Endothelial cell of umbilical vein (primary cell): Measurements from ENCODE around the gene DLEC1. TPM values are rescaled to one million over a fixed set of nuclear protein-coding genes. Genes with fewer than 3 reads are reported as not detected.

ENCODE experiments used
- BruUV-seq: library from RNA; stranded (reverse); fragments of 400-500 nt; replicated peaks from 2 replicates; lab custom pipeline; 2021; lab: Mats Ljungman, UMichigan
- CTCF ChIA-PET: fragments of 300-600, 350-600 bp; sonication (Branson Sonifier 250); formaldehyde crosslinking; loops from one replicate; lab custom pipeline; 2021; ENCODE audit warnings: antibody characterized with exemption, inconsistent platforms; lab: Charles Lee
- POLR2A ChIA-PET: fragments of 300-600, 350-600 bp; sonication (Branson Sonifier 250); formaldehyde crosslinking; loops from one replicate; lab custom pipeline; 2021; ENCODE audit warnings: antibody characterized with exemption, inconsistent platforms; lab: Charles Lee
- DNase-seq: peaks from one replicate; pipeline ENCODE4 v3.0.0-alpha.2; 2011; ENCODE audit warnings: low read depth, low spot score
- FAIRE-seq: peaks from 2 replicates; lab custom pipeline; 2011; peaks lifted over from hg19 to GRCh38; lab: Jason Lieb, UNC
- H2AFZ ChIP-seq: 2 replicates; pipeline ENCODE4 v1.6.0; 2012; ENCODE audit warnings: low read depth, low read length, control low read depth, inconsistent platforms
- H3K27ac ChIP-seq: 2 replicates; pipeline ENCODE4 v1.5.1; 2011; ENCODE audit warnings: low read depth, mild to moderate bottlenecking, control low read depth, low read length, moderate library complexity; ENCODE audit not compliant: insufficient read depth
- H3K27me3 ChIP-seq, 2 experiments: 2 replicates each; pipeline versions ENCODE4 v1.6.0 to v1.6.1; 2011; ENCODE audit warnings: low read length in 2 of 2, mixed read lengths in 1 of 2; ENCODE audit not compliant: control insufficient read depth in 2 of 2, insufficient read depth in 2 of 2
- H3K36me3 ChIP-seq, 2 experiments: 2 replicates in 1 of 2; 3 replicates in 1 of 2; pipeline ENCODE4 v1.5.1; 2011; ENCODE audit warnings: low read length in 2 of 2, mild to moderate bottlenecking in 1 of 2, moderate library complexity in 1 of 2; ENCODE audit not compliant: control insufficient read depth in 2 of 2, insufficient read depth in 2 of 2; ENCODE audit errors: extremely low read depth in 1 of 2
- H3K4me1 ChIP-seq: 3 replicates; pipeline ENCODE4 v1.5.1; 2011; ENCODE audit warnings: mild to moderate bottlenecking, low read length; ENCODE audit not compliant: control insufficient read depth, insufficient read depth; ENCODE audit errors: extremely low read depth
- H3K4me2 ChIP-seq: 2 replicates; pipeline ENCODE4 v1.6.1; 2011; ENCODE audit warnings: low read length, control low read depth, mixed read lengths; ENCODE audit not compliant: insufficient read depth
- H3K4me3 ChIP-seq, 3 experiments: fragments of 200-600 bp in 1 of 3; sonication (generic), shearing (Covaris generic) in 1 of 3; replicated peaks in 1 of 3; 2 replicates each; pipeline ENCODE4 v1.5.1; 2011 to 2016; ENCODE audit warnings: control low read depth in 3 of 3, low read length in 3 of 3, mild to moderate bottlenecking in 2 of 3, inconsistent platforms in 1 of 3, low read depth in 1 of 3, moderate library complexity in 1 of 3; ENCODE audit not compliant: insufficient read depth in 1 of 3
- H3K79me2 ChIP-seq: 2 replicates; pipeline ENCODE4 v1.6.0; 2012; ENCODE audit warnings: low read length, inconsistent platforms; ENCODE audit not compliant: control insufficient read depth, insufficient read depth
- H3K9ac ChIP-seq: replicated peaks from 2 replicates; pipeline ENCODE3; 2011; ENCODE audit warnings: low read length, control low read depth; ENCODE audit not compliant: insufficient read depth; ENCODE audit errors: extremely low read depth
- H3K9me1 ChIP-seq: replicated peaks from 3 replicates; pipeline ENCODE4 v1.6.0; 2011; ENCODE audit warnings: mild to moderate bottlenecking, low read length; ENCODE audit not compliant: control insufficient read depth, insufficient read depth; ENCODE audit errors: extremely low read depth
- H3K9me3 ChIP-seq: replicated peaks from 2 replicates; pipeline ENCODE4 v1.5.1; 2012; ENCODE audit warnings: low read length, inconsistent platforms; ENCODE audit not compliant: control insufficient read depth, insufficient read depth
- H4K20me1 ChIP-seq: replicated peaks from 2 replicates; pipeline ENCODE3; 2011; ENCODE audit warnings: mild to moderate bottlenecking, low read length; ENCODE audit not compliant: control insufficient read depth, insufficient read depth; ENCODE audit errors: extremely low read depth
- CTCF ChIP-seq, 2 donors: IDR thresholded peaks; 1 replicate in 1 of 2; 2 replicates in 1 of 2; pipeline ENCODE4 v1.5.1; 2011; ENCODE audit warnings: low read length in 2 of 2, mild to moderate bottlenecking in 2 of 2, moderate library complexity in 2 of 2, control low read depth in 1 of 2, inconsistent platforms in 1 of 2, low read depth in 1 of 2; ENCODE audit not compliant: insufficient read depth in 1 of 2; ENCODE audit errors: extremely low read depth in 1 of 2
- EZH2 ChIP-seq: IDR thresholded peaks from 2 replicates; pipeline ENCODE4 v1.6.1; 2012; ENCODE audit warnings: borderline replicate concordance, low read depth, mild to moderate bottlenecking, moderate library complexity, low read length, inconsistent platforms; ENCODE audit not compliant: severe bottlenecking
- FOS ChIP-seq: IDR thresholded peaks from 2 replicates; pipeline ENCODE4 v1.6.1; 2011; ENCODE audit warnings: mild to moderate bottlenecking, low read length, moderate library complexity, borderline replicate concordance; ENCODE audit not compliant: insufficient read depth
- GATA2 ChIP-seq: IDR thresholded peaks from 2 replicates; pipeline ENCODE4 v1.7.0; 2011; ENCODE audit warnings: low read depth, mild to moderate bottlenecking, moderate library complexity, mixed read lengths, low read length; ENCODE audit not compliant: insufficient read length, insufficient read depth
- JUN ChIP-seq: IDR thresholded peaks from 2 replicates; pipeline ENCODE4 v1.6.1; 2011; ENCODE audit warnings: borderline replicate concordance, low read depth; ENCODE audit not compliant: insufficient read length, insufficient read depth
- MYC ChIP-seq: IDR thresholded peaks from one replicate; pipeline ENCODE4 v1.6.1; 2011; ENCODE audit warnings: mild to moderate bottlenecking, low read depth, low read length
- POLR2A ChIP-seq: IDR thresholded peaks from 2 replicates; pipeline ENCODE4 v1.6.1; 2012; ENCODE audit warnings: low read depth, mild to moderate bottlenecking, control low read depth, low read length
- POLR2AphosphoS5 ChIP-seq: IDR thresholded peaks from 2 replicates; pipeline ENCODE4 v1.6.1; 2012; ENCODE audit warnings: low read depth, mild to moderate bottlenecking, control low read depth, low read length, moderate library complexity; ENCODE audit not compliant: insufficient read depth
- dilution Hi-C: fragments of 300-500 bp; cut with MboI; formaldehyde crosslinking; loops from one replicate; pipeline ENCODE4 v1.15.0; 2019; ENCODE audit warnings: low sequenced_read_pairs; ENCODE audit not compliant: extremely low pct_ligation_motif_present
- intact Hi-C: fragments of 100-400 bp; cut with micrococcal nuclease; formaldehyde crosslinking; loops from one replicate; pipeline ENCODE4 v1.10.0; 2022
- polyA plus RNA-seq, 4 experiments: library from polyadenylated mRNA; depleted of rRNA in 3 of 4; stranded (reverse) in 3 of 4; unstranded in 1 of 4; fragments of >200 nt; gene quantifications; 2 replicates each; pipeline versions ENCODE4 v1.2.1 to v1.2.3, GENCODE V29; 2011 to 2012; ENCODE audit warnings: missing spikeins in 1 of 4
- total RNA-seq: library from RNA; stranded (reverse); gene quantifications from 2 replicates; pipeline ENCODE4 v1.2.3, GENCODE V29; 2021
- TF ChIP-seq, protein P1 (sequence below): IDR thresholded peaks from 2 replicates; pipeline ENCODE4 v1.6.1; 2011; ENCODE audit not compliant: insufficient read depth, insufficient read length

DLEC1 gene
- total and polyA plus RNA-seq, 2 donors (not counting 3 experiments of a cell fraction or from before 2014, with no cell fraction given), result not detected

DNA sequence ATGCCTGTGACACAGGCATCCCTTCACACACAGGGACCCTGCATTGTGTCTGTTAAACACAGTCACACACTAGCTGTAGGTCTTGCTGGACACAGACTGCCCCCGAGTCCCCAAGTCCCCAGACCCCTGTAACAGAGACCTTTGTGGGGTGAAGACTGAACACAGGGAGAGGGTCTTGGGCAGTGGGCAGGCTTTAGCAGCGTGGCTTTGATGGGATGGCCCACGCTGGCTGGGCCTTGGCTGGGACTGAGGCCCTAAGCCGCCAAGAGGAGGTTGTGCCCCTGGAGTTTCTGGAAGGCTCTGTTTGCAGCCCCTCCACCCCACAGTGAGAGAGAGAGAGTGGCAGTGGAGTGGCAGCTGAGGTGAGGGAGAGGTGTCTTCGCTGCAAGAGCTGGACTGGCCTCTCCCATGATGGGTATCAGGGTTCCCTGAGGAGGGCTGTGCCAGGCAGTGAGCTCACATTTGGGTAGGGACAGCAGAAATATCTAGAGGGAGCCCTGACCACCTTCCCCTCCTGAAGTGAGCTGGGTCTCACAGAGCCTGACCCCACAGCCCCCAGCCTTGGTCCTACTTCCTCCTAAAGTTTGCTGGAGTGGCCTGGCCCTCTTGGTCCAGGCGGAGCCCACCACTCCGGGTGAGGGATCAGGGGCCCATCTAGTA, 49.1 kb upstream of the DLEC1 start:
- intact Hi-C loops (no loop called here), dilution Hi-C loops (no loop called here)
- Histone ChIP-seq H3K9ac (no peak overlapping the region), H3K36me3 (no peaks in the 10 kb centered on the region), H2AFZ (no peak overlapping the region), H3K79me2 (no peaks in the 10 kb centered on the region), H3K27me3 (no peaks in the 10 kb centered on the region), H3K4me2 (no peak overlapping the region), H3K9me3 (no peaks in the 10 kb centered on the region), H3K4me1 (peaks cover 10% of the 10 kb centered on the region), H3K27ac (no peak overlapping the region), H4K20me1 (no peaks in the 10 kb centered on the region), H3K4me3 (no peak overlapping the region), H3K9me1 (no peaks in the 10 kb centered on the region)
- DNase-seq (no peak), FAIRE-seq (no peak)
- BruUV-seq, result no TSS peak
- ChIA-PET POLR2A (no interaction called here), CTCF (interaction anchor here (1.5 kb wide), 1 partner anchor 16 kb away, joined by 10 read pairs; no protein-coding TSS in a partner anchor)
- TF ChIP-seq POLR2A (no peak), MYC (no peak), CTCF (IDR thresholded peaks at IDR 0.05; ENCODE audit: extremely low read depth in 1 of 2, insufficient read depth in 1 of 2, low read depth in 1 of 2, low read length in 2 of 2) (no peak), EZH2 (no peak), GATA2 (no peak), JUN (no peak), FOS (no peak), POLR2AphosphoS5 (no peak)
- TF ChIP-seq, protein P1, sequence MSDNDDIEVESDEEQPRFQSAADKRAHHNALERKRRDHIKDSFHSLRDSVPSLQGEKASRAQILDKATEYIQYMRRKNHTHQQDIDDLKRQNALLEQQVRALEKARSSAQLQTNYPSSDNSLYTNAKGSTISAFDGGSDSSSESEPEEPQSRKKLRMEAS, result no peak
